T-helper 1 cell treated with Interleukin-12 subunit alpha and Interleukin-12 subunit beta and Interleukin-4 antibody, amounts not matched to agents 30 μg/mL and 1 μg/mL, for 36 hours (primary cell): ENCODE results near the gene GPR132.

Experiments used
- H3K27ac Mint-ChIP-seq: one replicate; pipeline ENCODE4 v1.8.0; 2021; ENCODE audit warnings: mild to moderate bottlenecking, mixed read lengths
- H3K27me3 Mint-ChIP-seq: one replicate; pipeline ENCODE4 v1.8.0; 2021; ENCODE audit warnings: low read depth, mixed read lengths
- H3K36me3 Mint-ChIP-seq: one replicate; pipeline ENCODE4 v1.8.0; 2021; ENCODE audit warnings: low read depth, mixed read lengths
- H3K4me1 Mint-ChIP-seq: one replicate; pipeline ENCODE4 v1.8.0; 2021; ENCODE audit warnings: low read depth, mixed read lengths
- H3K4me3 Mint-ChIP-seq: one replicate; pipeline ENCODE4 v1.8.0; 2021; ENCODE audit warnings: mild to moderate bottlenecking, moderate library complexity, mixed read lengths
- H3K9me3 Mint-ChIP-seq: one replicate; pipeline ENCODE4 v1.8.0; 2021; ENCODE audit warnings: mixed read lengths

Gene GPR132

DNA sequence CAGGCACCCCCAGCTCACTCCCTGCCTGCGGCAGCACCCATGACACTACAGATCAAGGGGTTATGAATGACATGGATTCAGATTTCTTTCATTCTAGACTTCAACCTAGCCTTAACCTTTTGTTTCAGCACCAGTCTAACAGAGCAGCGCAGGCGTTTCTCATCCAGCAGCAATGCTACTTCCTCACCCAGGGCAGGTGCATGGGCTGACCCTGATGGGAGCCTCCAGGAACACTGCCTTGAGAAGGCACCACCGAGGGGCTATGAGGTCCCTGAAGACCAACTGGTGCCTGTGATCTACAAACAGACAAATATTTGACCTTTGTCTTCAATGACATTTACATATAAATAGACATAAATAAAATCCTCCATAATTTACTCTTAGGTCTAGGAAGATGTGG lies 55.1 kb downstream of the GPR132 start:
- Mint-ChIP-seq H3K27ac (peak overlapping the region; percentile 1), H3K4me3 (no peak overlapping the region), H3K36me3 (peaks cover 6% of the 10 kb centered on the region), H3K27me3 (no peaks in the 10 kb centered on the region), H3K9me3 (no peaks in the 10 kb centered on the region), H3K4me1 (peaks cover 16% of the 10 kb centered on the region)

DNA sequence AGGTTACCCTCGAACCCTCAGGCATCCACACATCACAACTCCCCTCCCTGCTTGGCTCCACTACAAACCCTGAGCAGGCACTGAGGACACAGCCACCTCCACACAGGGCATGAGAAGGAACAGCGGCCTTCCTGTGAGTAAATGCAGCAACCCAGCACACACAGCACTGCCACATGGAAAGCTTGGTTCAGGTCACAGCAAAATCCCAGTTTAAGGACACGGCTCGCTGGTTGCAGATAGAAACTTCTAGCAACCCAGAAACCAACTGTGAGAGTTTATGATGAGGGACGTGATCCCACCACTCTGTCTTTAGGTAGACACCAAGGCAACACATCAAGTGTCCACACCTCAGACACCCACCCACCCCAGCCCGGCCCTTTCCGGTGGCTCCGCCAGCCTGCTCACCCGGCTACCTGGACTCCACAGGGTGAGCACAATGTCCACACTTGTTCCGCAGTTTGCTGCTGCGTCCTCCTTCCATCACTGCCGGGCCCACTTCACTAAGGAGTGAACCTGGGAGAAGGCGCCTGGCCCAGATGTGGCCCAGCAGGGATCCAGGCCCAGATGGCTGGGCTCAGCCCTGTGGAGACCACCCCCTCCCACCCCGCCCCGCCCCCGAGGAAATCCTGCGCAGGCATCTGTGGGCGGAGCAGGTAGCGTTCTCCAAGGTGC lies 57.5 kb downstream of the GPR132 start:
- no peaks in the 10 kb centered on the region for H3K27me3 Mint-ChIP-seq
- no peaks in the 10 kb centered on the region for H3K4me1 Mint-ChIP-seq
- peaks cover 3% of the 10 kb centered on the region for H3K36me3 Mint-ChIP-seq
- H3K9me3 Mint-ChIP-seq, result no peaks in the 10 kb centered on the region
- H3K27ac Mint-ChIP-seq, result no peak overlapping the region
- no peak overlapping the region for H3K4me3 Mint-ChIP-seq

DNA sequence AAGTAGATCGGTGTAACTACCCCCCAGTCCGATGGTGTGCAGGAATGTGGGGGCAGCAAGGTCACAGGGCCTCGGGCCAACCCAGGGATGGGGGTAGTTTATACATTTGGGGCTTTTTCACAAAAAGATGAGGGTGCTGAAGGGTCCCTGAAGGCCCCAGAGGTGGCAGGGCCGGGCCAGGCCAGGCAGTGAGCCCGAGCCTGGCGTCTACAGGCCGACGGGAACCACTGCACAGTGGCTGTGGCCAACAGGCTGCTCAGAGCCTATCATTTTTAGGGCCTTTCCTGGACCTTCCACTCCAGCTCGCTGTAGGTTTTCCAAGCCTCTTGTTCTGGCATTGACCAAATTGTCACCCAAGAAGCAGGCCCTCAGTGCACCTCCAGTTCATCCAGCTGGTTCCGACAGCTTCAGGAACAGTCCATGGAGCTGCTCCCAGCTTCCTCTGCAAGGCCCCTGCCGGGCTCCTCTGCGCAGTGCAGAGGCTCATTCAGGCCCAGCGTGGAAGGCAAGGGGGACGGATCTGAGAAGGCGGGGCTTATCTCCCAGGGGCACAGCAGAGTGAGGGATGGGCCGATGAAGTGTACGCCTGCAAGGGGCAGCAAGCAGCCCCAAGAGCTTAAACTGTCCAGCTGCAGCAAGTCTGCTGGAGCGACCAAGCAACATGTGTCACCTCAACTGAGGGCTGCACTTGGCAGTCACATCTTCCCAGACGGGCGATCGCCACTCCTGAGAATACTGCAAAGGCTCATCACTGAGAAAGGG lies 58.2 kb downstream of the GPR132 start:
- no peak overlapping the region for H3K27ac Mint-ChIP-seq
- H3K27me3 Mint-ChIP-seq, result no peaks in the 10 kb centered on the region
- H3K4me1 Mint-ChIP-seq, result no peaks in the 10 kb centered on the region

DNA sequence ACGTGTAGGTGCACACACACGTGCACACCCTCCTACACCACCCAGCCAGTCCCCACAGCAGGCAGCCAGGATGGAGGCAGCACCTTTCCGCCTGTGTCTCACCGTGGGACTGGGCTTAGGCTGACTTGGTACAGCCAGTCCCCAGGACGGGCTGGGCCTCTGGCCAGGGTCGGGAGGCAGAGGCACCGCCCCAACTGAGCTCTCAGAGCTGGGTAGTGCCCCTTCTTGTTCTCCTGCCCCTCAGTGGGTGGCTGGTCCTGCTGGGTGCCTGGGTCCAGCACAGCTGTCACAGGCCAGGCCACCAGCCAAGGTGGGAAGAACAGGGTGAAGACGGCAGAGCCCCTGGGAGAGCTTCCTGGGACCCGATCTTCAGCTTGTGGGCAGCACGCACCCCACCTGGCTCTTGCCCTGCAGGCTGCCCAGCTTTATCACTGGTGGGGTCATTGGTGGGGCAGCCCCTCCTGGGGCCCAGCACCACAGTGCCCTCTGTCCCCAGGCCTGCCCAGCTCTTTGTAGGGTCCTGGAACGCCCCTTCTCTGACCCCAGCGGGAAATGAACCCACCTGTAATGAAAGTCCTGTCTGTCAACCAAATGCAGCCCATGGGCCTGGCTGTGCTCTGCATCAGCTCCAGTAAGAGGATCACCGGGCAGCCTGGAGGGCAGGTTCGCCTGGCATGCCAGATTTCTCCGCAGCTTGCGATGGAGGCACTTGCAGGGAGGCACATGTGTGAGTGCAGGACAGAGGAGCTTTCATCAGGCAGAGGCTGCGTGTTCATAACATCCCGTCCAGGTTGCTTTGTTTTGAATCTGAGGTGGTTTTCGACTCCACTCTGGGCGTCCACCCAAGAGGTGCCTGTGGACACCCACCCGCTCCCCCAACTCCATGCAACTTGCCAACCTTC lies 59.0 kb downstream of the GPR132 start:
- H3K4me3 Mint-ChIP-seq, result no peak overlapping the region
- H3K36me3 Mint-ChIP-seq, result peaks cover 2% of the 10 kb centered on the region
- no peaks in the 10 kb centered on the region for H3K4me1 Mint-ChIP-seq
- H3K9me3 Mint-ChIP-seq, result no peaks in the 10 kb centered on the region
- no peak overlapping the region for H3K27ac Mint-ChIP-seq
- H3K27me3 Mint-ChIP-seq, result no peaks in the 10 kb centered on the region

More for the DNA sequence above, 58.2 kb downstream of the GPR132 start:
- Mint-ChIP-seq H3K4me3 (no peak overlapping the region), H3K36me3 (peaks cover 3% of the 10 kb centered on the region), H3K9me3 (no peaks in the 10 kb centered on the region)

DNA sequence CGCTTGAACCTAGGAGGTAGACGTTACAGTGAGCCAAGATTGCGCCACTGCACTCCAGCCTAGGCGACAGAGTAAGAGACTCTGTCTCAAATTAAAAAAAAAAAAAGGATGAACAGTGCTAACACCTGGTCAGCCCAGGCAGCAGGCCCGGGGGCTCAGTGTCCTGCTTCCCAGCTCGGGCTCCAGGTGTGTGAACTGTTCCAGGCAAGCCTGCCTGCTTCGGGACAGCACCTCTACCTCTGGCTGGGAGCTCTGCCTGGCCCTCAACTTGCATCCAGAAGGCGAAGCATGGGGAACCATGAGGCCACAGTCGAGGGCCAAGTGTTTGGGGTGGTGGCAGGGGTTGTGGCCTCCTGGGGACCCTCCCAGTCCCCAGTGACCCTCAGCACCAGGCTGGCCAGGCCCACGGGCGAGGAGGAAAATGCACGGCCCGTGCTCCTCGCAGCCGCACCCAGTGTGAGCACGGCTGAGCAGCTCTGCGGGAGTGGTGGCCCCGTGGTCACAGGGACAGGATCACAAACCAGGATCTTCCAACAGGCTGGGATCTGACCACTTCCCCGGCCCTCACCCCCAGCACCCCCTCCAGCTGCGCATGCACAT lies 59.8 kb downstream of the GPR132 start:
- no peak overlapping the region for H3K27ac Mint-ChIP-seq
- H3K4me1 Mint-ChIP-seq, result no peaks in the 10 kb centered on the region
- H3K9me3 Mint-ChIP-seq, result no peaks in the 10 kb centered on the region
- peaks cover 2% of the 10 kb centered on the region for H3K36me3 Mint-ChIP-seq
- H3K4me3 Mint-ChIP-seq, result no peak overlapping the region
- no peaks in the 10 kb centered on the region for H3K27me3 Mint-ChIP-seq
